Cortex of kidney (tissue), 1 donor: ENCODE measurements around the gene LRMDA.

Experiments used
- DNase-seq: peaks from one replicate; lab custom pipeline; 2025; lab: John Stamatoyannopoulos, UW

LRMDA gene

GRCh38 chr10:76086761-76087639 is 655.6 kb downstream of the LRMDA start:
- DNase-seq = no peak

DNA sequence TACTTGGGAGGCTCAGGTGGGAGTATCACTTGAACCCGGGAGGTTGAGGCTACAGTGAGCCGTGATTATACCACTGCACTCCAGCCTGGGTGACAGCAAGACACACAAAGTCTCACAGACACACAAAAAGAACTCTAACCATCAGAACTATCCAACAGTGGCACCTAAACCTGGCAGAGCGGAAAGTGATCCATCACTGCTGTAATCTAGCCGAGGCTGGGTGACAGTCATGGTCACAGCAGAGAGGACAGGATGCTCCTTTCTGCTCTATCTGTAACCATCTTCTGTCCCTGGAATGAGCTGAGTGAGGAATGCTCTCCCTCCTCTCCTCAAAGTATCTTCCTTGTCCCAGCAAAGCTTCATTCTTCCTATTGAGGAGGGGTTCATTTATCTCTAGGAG is 656.6 kb downstream of the LRMDA start:
- DNase-seq = no peak

DNA sequence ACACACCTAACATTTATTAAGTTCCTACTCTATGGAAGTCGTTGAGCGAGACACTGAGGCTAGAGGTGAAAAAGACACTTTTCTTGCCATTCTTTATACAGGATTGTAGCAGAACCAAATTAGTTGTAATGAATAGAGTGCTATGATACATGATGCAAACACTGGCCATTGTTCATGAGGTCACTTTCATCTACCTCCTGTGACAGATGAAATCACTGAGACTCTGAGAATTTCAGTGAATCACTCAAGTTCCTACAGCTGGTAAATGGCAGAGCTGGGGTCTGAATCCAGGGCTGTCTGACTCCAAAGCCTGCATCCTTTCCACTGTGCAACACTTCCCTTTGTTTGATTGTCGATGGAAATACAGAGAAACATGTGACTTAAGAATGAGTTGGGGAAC is 657.6 kb downstream of the LRMDA start:
- no peak for DNase-seq

DNA sequence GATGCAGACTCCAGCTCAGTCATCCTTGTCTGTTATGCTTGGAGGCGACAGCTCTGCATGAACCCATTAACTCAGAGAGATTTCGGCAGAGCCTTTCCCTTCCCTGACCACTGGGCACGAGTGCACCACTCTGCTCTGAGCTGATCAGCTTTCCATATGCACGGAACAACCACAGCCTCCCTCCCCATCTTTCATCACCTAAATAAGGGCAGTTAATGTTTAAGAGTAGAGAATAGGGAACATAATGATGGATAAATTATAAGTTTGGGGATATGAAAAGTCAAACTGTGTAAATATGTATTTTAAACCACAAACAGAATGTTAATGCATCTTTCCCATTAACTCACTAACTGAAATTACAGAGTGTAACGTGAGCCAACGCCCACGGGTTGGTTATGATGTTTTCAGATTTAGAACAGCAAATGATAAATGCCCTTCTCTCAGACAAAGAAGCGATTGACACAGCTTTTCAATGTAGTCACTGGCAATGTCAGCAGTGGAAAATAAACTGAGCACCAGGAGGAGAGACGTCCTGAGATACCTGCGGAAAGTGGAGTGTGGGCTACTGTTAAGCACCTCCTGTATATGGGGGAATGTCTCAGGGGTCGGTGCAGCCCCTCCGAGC is 658.2 kb downstream of the LRMDA start:
- DNase-seq = no peak

DNA sequence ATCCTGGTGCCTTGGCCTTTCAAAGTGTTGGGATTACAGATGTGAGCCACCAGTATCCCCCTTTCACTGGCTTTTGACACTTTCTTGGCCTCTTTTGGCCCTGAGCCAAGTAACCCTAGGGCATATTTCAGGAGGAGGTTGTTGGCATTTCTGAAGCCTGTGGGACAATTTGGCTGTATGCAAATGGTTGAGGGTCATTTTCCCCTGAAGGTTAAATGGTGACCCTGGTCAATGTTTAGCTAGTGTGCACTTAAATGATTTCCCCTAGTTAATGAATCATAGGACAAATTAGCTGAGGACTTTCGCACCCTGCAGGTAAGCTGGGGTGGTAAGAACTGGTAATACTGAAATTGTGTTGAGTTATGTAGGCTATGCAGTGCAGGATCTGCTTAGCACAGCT is 660.5 kb downstream of the LRMDA start:
- no peak for DNase-seq

DNA sequence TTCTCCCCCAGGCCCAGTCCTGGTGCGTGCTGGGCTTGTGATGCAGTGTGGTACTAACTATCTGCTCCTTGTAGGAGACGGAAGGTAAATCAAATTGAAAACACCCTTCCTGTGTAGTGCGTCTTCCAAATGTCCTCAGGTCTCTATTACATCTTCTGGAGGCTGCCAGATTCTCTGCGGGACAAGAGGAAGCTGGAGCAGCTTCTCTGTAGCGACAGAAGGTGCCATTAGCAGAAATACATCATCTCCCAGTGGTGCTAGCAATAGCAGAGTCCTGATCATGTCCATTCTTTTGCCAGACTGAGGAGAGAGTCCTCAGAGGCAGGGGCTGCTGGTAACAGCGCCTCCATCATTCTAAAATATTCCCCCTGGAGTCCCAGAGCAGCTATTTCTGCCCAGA is 675.2 kb downstream of the LRMDA start:
- no peak for DNase-seq

DNA sequence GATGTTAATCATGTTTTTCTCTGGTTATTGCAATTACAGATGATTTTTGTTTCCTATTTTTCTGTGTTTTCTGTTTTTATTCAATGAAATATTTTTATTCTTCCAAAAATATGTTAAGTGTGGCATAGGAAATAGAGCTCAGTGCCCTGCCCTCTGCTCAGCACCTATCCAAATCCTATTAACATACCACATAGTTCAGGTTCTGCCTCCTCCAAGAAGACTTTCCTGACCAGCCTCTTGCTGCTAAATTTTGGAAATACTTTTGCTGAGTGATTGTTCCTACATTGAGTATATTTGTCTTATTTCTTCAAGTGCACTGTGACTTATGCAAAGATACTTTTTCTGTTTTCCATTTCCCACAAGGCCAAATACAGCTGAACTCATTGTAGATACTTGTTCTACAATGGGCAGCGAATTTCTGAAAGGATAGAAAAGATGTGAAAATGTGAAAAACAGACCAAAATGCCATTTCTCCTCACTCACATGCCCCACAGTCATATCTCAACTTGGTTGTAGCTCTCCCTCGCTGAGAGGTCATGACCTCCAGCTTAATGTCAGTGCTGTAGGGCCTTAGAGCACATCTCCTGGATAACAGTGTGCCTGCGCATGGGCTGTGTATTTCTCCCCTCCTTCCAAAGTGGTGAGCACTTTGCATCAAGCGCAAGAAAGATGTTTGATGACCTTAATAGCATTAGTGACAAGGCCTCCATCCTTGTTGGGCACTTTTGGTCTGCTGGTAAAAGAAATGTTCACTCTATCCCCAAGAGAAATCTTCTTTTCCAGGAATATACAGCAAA is 677.3 kb downstream of the LRMDA start:
- no peak for DNase-seq

GRCh38 chr10:76111404-76111803 is 680.0 kb downstream of the LRMDA start:
- no peak for DNase-seq

GRCh38 chr10:76111986-76112825 is 680.8 kb downstream of the LRMDA start:
- no peak for DNase-seq

GRCh38 chr10:76112826-76113150 is 681.4 kb downstream of the LRMDA start:
- no peak for DNase-seq

DNA sequence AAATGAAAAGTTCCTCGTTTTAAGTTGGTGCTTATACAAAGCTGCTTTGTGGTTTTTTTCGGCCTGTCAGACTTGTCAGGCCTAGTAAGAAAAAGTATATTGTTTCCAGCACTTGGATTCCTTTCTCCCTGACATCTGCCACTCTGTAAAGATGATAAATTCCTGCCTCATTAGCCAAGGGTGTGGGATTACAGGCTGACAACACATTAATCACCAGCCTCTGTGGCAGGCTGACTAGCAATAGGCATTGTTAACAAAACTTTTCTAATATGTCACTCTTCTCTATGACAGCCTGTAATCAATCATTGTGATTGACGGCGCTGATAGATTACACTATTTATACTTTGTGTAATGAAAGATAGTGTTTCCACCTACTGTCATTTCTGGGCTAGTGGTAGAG is 682.5 kb downstream of the LRMDA start:
- no peak for DNase-seq

GRCh38 chr10:76114581-76115001 is 683.2 kb downstream of the LRMDA start:
- DNase-seq = no peak

GRCh38 chr10:76115131-76115470 is 683.7 kb downstream of the LRMDA start:
- DNase-seq = no peak

DNA sequence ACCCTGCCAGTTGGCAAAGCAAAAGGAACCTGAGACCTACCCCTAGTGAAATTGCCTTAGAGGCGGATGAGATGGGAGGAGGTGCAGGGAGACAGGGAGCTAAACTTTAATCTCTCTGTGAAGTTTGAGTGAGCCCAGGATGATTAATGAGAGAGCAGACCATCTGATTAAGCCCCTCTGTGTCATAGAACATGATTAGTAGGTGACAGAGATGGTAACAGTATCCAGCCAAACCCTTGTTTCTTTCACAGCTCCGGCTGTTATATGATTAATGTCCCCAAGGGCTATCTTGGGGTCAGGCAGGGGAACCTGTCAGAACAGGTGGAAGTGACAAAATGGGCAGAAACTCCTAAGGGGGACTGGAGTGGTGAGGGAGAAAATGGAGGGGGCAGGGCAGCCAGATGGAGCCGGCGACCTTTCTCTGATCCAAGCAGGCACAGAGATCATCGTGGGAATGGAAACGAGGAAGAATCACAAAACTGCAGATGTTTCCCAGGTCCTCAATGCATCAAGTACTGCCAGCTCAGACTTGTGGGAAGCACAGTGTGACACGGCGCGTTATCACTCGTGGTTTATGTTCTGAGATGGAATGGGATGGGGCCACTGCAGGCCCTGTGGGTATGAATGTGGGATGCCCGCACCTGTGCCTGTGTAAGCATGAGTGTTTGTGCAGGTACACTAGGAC is 684.2 kb downstream of the LRMDA start:
- no peak for DNase-seq

DNA sequence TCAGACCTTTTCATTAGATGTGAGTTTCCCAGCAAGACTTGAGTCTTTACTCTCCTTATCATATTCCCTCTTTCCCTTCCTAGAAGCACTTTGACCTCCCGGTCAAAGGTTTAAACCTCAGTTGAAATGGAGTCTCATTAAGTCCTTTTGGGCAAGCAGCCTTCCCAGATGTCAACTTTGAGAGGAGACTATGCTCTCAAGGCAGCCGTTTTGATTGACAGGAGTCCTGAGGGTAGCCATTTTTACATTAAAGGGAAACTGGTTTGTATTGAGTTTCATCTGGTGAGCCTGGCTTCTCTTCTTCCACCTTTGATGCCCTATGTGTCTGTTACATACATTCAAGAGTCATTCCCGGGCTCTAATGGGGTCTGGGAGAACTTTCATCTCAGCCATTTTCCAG is 685.1 kb downstream of the LRMDA start:
- DNase-seq = no peak

DNA sequence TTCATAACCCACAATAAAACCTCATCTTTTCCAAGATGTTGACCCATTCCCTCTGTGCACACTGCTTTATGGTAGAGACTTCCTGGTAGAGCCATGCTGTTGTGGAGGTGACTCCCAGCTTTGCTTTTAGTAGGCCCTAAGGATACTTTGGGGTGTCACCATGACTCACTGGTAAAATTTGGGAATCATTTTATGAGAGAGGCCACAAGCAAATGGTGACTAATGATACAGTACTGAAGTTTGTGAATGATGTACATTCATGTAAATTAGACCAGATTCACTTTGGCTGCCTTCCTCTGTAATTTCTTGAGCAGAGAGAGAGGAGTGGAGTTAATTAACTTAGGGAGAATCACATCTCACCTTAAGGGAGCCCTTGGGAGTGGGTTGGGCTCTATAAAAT is 686.5 kb downstream of the LRMDA start:
- DNase-seq = no peak

DNA sequence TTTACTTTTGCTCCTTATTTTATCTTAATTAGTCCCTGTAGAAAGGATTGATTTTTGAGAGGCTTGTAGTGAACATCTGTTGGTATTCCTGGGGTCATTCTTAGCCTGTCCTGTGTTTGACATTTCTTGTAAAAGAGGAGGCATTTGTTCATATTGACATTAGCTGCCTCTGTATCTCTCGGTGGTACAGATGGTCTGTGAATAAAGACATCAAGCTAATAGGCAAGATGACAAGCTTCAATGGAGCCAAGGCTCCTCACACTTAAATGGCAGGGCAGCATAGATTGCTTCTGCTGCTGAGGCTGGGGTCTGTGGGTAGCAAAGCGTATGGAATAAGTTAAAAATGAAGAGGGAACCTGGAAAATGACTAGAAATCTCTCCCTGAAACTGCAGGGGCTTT is 687.6 kb downstream of the LRMDA start:
- DNase-seq = no peak

DNA sequence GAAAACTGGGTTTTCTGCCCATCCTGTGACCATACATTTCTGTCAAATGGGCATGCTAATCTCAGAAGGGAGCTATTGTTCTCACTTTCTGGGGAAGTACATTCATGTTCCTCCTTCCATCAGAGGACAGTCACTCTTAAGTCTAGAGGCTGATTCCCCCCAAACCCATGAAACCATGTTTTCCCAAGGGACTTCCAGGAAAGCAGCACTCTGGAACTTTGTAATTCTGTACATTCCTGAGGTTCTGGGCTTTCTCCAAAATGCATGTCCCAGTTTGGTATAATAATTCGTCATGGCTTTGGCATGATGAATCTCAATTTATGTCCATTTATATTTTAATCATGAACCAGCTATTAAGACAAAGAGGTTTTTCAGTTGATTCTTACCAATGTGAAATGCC is 688.1 kb downstream of the LRMDA start:
- DNase-seq = no peak

- DNase-seq = no peak
These were observed 690.6 kb downstream of the LRMDA start for GRCh38 chr10:76122056-76122455.

GRCh38 chr10:76124280-76124679 is 692.9 kb downstream of the LRMDA start:
- no peak for DNase-seq

DNA sequence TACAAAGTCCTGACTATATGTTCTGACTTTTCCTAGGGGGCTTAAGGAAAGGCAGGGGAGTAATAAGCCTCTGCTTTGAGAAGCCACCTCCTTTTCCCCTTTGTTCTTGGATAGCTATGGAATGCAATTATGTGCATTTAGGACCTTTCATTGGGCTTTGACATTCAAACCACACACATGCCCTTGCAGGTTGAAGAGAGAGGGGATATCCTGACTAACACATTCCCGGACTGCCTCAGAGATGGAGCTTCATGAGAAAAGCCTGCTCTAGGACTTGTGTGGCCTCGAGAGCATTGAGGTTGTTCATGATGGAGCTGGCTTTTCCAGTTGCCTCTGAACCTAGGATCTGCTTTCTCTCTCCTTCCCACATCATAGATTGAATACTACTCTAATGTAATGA is 694.5 kb downstream of the LRMDA start:
- no peak for DNase-seq
